HG03558 (cell line): ENCODE data around the gene LBHD2.

ENCODE experiments used
- ATAC-seq: cut with Tn5 transposase; IDR thresholded peaks from one replicate; pipeline ENCODE4 v1.9.1; 2021; ENCODE audit warnings: moderate number of reproducible peaks; ENCODE audit not compliant: unreplicated experiment; ENCODE audit errors: extremely low read depth

The LBHD2 gene

DNA sequence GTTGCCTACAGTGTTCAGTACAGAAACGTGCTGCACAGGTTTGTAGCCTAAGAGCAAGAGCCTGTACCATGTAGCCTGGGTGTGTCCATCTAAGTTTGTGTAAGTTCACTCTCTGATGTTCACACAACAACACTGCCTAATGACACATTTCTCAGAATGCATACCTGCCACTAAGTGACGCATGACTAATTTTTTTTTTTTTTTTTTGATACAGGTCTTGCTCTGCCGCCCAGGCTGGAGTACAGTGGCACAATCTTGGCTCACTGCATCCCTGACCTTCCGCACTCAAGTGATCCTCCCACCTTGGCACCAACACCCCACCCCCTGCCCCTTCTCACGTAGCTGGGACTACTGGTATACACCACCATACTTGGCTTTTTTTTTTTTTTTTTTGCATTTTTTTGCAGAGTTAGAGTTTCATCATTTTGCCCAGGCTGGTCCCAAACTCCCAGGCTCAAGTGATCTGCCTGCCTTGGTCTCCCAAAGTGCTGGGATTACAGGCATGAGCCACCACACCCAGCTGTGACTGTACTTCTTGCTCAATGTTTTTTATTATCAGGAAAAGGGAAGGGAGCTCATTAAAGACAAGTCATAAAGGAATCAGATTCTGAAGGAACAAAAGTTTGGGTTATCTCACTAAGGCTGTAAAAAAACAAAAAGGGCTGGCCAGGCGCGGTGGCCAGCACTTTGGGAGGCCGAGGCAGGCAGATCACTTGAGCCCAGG lies 16.6 kb upstream of the LBHD2 start:
- no peak for ATAC-seq

GRCh38 chr14:103068351-103069073 lies 15.5 kb upstream of the LBHD2 start:
- no peak for ATAC-seq

GRCh38 chr14:103070263-103070885 lies 13.6 kb upstream of the LBHD2 start:
- ATAC-seq: no peak

- no peak for ATAC-seq
Observed at GRCh38 chr14:103070971-103071542, 13.0 kb upstream of the LBHD2 start.

- no peak for ATAC-seq
Observed at GRCh38 chr14:103071544-103072251, 12.3 kb upstream of the LBHD2 start.

DNA sequence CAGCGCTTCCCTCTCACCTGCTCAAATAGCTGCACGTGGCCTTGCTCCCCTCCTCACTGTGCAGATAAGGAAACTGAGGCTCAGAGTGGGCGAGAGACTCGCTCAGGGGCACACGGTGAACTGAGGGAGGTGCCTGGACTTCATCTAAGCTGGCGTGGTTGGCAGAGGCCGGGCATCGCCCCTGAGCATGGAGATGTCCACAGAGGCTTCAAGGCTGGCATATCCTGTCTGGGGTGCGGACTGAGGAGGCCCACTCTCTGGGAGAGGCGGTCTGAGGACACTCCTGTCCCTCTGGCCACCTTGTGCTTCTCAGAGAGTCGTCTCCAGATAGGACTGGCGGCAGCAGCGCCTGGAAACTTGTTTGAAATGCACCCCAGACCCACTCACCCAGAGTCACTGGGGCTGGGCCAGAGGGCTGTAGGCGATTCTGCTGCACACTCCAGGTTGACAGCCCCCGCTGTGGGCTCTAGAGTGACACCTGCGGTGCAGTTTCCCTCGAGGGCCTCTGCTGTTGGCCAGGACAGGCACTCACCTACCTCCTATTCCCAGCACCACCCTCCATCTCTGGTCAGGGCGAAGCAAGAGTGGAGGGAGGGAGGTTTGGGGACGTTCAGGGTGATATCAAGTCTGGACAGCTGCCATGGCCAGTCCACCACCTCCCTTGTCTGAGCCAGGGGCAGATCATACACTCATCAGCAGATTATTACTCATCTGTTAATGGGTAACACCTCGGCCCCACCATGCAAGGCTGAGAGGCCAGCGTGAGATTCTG lies 11.2 kb upstream of the LBHD2 start:
- ATAC-seq: no peak

- ATAC-seq: no peak
Observed at GRCh38 chr14:103073367-103073875, 10.6 kb upstream of the LBHD2 start.

DNA sequence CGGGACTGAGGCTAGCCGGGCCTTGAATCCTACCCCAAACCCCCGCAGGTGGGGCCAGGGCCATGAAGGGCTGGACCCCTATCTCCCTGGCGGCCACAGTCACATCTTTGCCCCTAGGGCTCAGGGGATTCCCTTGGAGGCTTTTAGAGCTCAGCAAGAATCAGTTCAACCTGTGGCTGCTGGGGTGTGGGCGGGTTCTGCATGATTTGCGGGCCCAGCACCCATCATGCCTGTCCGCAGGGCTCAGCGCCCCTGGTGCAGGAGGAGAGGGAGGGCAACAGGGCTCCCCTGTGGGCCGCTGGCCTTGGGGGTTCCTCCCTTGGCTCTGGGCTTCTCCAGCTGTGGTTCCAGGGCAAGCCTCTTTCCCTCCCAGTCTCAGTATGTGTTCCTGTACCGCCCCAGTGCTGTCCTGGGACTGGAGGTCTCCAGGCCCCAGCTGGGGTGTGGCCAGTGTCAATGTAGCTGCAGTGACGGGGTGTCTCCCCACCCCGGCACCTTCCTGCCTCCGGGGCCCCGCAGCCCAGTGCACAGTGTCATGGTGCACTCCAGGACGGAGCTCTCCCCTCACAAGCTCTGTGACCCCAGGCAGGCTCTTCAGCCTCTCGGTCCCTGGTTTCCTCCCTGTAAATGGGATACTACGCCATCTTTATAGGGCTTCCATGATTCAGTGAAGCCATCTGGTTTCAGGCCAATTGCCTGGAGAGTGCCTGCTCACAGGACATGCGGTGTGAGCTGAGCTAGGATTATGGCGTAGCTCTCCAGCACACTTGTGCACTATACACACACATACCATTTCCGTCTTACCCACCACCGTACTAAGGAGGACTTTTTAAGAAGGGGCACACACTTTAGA lies 9.9 kb upstream of the LBHD2 start:
- ATAC-seq: no peak

DNA sequence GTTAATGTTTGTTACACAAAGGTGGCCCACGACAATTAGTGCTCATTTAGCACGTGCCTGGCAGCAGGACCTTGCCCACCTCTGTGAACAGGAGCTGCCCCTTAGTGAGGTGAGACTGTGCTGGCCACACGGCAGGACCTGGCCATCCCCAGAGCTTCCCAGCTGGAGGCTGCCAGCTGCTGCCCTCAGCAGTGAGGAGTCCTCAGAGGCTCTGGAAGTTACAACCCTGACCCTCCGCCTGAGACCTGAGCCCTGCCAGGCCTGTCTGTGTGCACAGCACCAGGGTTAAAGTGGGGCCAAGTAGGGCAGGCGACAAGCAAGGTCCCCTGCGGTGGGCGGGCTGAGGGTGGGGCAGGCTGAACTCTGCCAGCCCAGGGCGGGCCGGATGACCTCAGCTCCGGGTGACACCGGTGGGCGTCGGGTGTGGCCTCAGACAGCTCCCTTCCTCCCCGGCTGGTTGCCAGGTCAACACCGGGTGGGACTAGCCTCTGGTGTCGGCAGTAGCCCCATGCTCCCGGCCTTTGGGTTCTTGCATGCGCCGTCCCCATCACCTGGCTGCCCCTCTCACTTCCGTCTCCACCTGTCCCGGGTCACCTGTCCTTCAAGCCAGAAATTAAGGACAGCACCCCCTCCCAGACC lies 9.2 kb upstream of the LBHD2 start:
- no peak for ATAC-seq

- ATAC-seq: no peak
Observed at GRCh38 chr14:103078420-103078749, 5.6 kb upstream of the LBHD2 start.

GRCh38 chr14:103078860-103079587 lies 5.0 kb upstream of the LBHD2 start:
- ATAC-seq: no peak

DNA sequence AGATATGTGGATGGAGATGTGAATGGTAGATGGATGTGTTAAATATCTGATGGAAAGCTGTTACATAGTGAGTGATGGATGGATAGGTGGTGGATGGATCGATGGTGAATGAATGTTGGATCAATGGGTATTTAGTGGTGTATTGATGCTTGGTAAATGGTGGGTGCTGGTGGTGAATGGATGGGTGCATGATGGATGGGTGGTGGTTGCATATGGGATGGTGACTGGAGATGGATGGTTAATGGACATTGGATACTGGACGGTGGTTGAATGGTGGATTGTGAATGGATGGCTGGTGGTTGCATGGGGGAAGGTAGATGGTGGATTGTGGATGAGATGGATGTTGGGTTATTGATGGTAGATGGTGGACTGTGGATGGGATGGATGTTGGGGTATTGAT lies 2.1 kb upstream of the LBHD2 start:
- ATAC-seq: no peak

GRCh38 chr14:103085106-103086091 lies 1.4 kb downstream of the LBHD2 start:
- ATAC-seq: no peak

DNA sequence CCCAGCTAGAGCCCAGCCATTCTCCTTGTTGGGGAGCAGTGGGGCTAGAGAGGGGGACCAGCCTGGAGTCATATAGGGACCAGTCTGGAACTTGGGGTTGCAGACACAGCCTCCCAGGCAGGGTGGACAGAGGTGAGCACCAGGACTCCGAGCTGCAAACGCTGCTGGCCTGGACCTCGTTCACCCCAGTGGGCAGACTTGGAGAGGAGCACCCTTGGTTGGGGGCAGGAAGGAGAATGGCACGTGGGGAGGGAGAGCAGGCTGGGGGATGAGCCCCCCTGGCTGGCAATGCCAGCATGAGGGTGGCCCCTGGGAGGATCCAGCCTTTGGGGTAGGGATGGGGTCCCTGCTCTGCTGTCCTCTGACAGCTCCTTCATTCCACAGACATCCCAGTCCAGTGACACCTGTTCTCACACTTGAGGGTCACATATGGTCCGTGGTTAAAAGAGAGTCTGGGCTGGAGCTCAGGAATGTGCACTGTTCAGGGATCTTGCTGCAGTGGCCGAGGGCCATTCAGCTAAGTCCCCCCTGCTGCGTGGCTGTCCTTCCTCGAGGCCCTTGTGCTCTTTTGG lies 2.8 kb downstream of the LBHD2 start:
- no peak for ATAC-seq

DNA sequence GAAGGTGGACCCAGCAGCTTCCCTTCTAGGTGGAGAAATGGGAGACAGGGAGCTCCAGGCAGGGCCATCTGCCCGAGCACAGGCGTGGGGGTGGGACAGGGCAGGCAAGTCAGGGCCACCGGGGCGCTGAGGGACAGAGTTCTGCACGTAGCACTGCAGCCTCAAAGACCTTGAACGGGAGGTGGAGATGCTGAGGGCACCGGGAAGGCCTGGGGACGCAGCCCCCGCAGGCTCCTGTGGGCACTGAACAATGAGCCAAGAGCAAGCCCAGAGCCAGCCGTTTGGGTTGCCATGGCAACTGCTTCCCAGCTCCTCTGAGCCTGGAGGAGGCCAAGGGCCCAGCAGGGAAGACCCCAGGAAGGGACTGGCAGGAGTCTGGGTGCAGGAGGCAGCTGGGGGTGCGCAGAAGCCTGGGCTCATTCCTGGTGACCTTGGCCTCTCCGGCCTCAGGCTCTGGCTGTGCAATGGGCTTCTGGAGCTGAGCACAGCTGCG lies 3.4 kb downstream of the LBHD2 start:
- ATAC-seq: no peak

- no peak for ATAC-seq
Observed at GRCh38 chr14:103088921-103089320, 4.9 kb downstream of the LBHD2 start.
